Keratinocyte (primary cell): ENCODE results near the gene GPX4. TPM values are rescaled to one million over a fixed set of nuclear protein-coding genes. Genes with fewer than 3 reads are reported as not detected.
"Not testable (repeated sequence)": the region's sequence is repeated elsewhere in the genome, so short reads cannot be mapped to it uniquely, and the experiment has no call there.

Experiments used
- DNase-seq: peaks from one replicate; pipeline ENCODE4 v3.0.0-alpha.2; 2011; ENCODE audit warnings: low read depth, missing footprints, low spot score
- FAIRE-seq: peaks from 2 replicates; lab custom pipeline; 2011; peaks lifted over from hg19 to GRCh38; lab: Jason Lieb, UNC
- H2AFZ ChIP-seq: 2 replicates; pipeline ENCODE4 v1.6.0; 2012; ENCODE audit warnings: low read length, control low read depth, inconsistent platforms; ENCODE audit not compliant: control insufficient read depth
- H3K27ac ChIP-seq: 2 replicates; pipeline ENCODE4 v1.5.1; 2011; ENCODE audit warnings: low read length; ENCODE audit not compliant: control insufficient read depth, insufficient read depth
- H3K27me3 ChIP-seq: 3 replicates; pipeline ENCODE4 v1.6.0; 2011; ENCODE audit warnings: low read length; ENCODE audit not compliant: control insufficient read depth, insufficient read depth; ENCODE audit errors: extremely low read depth
- H3K36me3 ChIP-seq, 2 experiments: 2 replicates in 1 of 2; 3 replicates in 1 of 2; pipeline ENCODE4 v1.5.1; 2011; ENCODE audit warnings: low read length in 2 of 2, mild to moderate bottlenecking in 1 of 2; ENCODE audit not compliant: control insufficient read depth in 2 of 2, insufficient read depth in 2 of 2; ENCODE audit errors: extremely low read depth in 1 of 2
- H3K4me1 ChIP-seq: 3 replicates; pipeline ENCODE4 v1.5.1; 2011; ENCODE audit warnings: low read length; ENCODE audit not compliant: control insufficient read depth, insufficient read depth; ENCODE audit errors: extremely low read depth
- H3K4me2 ChIP-seq: 3 replicates; pipeline ENCODE4 v1.6.0; 2011; ENCODE audit warnings: low read depth, low read length; ENCODE audit not compliant: control insufficient read depth, insufficient read depth; ENCODE audit errors: extremely low read depth
- H3K4me3 ChIP-seq, 3 experiments: fragments of 200-600 bp in 1 of 3; sonication (generic) in 1 of 3; 2 replicates in 2 of 3; 3 replicates in 1 of 3; pipeline ENCODE4 v1.5.1; 2011 to 2016; ENCODE audit warnings: low read length in 3 of 3, mild to moderate bottlenecking in 3 of 3, control low read depth in 2 of 3, inconsistent platforms in 1 of 3, low read depth in 1 of 3, mixed read lengths in 1 of 3, mixed run types in 1 of 3, moderate library complexity in 1 of 3; ENCODE audit not compliant: control insufficient read depth in 2 of 3, insufficient read depth in 2 of 3; ENCODE audit errors: extremely low read depth in 1 of 3
- H3K79me2 ChIP-seq: 2 replicates; pipeline ENCODE4 v1.6.0; 2012; ENCODE audit warnings: low read length; ENCODE audit not compliant: control insufficient read depth, insufficient read depth
- H3K9ac ChIP-seq: 3 replicates; pipeline ENCODE4 v1.6.0; 2011; ENCODE audit warnings: low read length; ENCODE audit not compliant: control insufficient read depth, insufficient read depth; ENCODE audit errors: extremely low read depth
- H3K9me1 ChIP-seq: 3 replicates; pipeline ENCODE4 v1.6.0; 2011; ENCODE audit warnings: low read length; ENCODE audit not compliant: control insufficient read depth, insufficient read depth; ENCODE audit errors: extremely low read depth
- H3K9me3 ChIP-seq: 2 replicates; pipeline ENCODE4 v1.5.1; 2012; ENCODE audit warnings: low read depth, low read length; ENCODE audit not compliant: control insufficient read depth
- H4K20me1 ChIP-seq: 3 replicates; pipeline ENCODE4 v1.6.0; 2011; ENCODE audit warnings: low read length; ENCODE audit not compliant: control insufficient read depth, insufficient read depth; ENCODE audit errors: extremely low read depth
- CTCF ChIP-seq, 3 experiments: IDR thresholded peaks in 1 of 3; conservative IDR thresholded peaks in 1 of 3; optimal IDR thresholded peaks in 1 of 3; 2 replicates in 2 of 3; 3 replicates in 1 of 3; pipeline versions ENCODE3 to v1.5.1; 2011; ENCODE audit warnings: low read length in 3 of 3, mild to moderate bottlenecking in 3 of 3, moderate library complexity in 2 of 3, control low read depth in 1 of 3, inconsistent platforms in 1 of 3; ENCODE audit not compliant: insufficient read depth in 2 of 3; ENCODE audit errors: extremely low read depth in 1 of 3
- EZH2 ChIP-seq: IDR thresholded peaks from one replicate; pipeline ENCODE4 v1.6.1; 2012; ENCODE audit warnings: inconsistent platforms, mild to moderate bottlenecking, low read length, moderate library complexity
- dilution Hi-C: fragments of 300-500 bp; cut with MboI; formaldehyde crosslinking; loops from one replicate; pipeline ENCODE4 v1.7.0; 2020; ENCODE audit warnings: low sequenced_read_pairs; ENCODE audit not compliant: extremely low pct_ligation_motif_present
- polyA plus RNA-seq, 5 experiments: library from polyadenylated mRNA; depleted of rRNA in 3 of 5; stranded (reverse) in 3 of 5; stranded (forward) in 1 of 5; unstranded in 1 of 5; fragments of >200 nt; gene quantifications; 1 replicate in 1 of 5; 2 replicates in 3 of 5; 3 replicates in 1 of 5; pipeline versions ENCODE4 v1.2.1 to v1.2.3, GENCODE V29; 2011 to 2012; ENCODE audit warnings: missing spikeins in 2 of 5, low read depth in 1 of 5, low replicate concordance in 1 of 5

The GPX4 gene
- polyA plus RNA-seq, 1 donor (not counting 4 experiments of a cell fraction or from before 2014, with no cell fraction given) = 193 TPM

- Histone ChIP-seq H3K79me2 (peaks cover 45% of the 10 kb centered on the region), H3K27me3 (no peaks in the 10 kb centered on the region), H2AFZ (no peak overlapping the region), H3K4me2 (no peak overlapping the region), H4K20me1 (peaks cover 6% of the 10 kb centered on the region), H3K9me1 (no peaks in the 10 kb centered on the region), H3K27ac (no peak overlapping the region), H3K36me3 (peaks cover 19 to 25% of the 10 kb centered on the region in 2 experiments), H3K9me3 (no peaks in the 10 kb centered on the region), H3K4me3 (no peak overlapping the region), H3K4me1 (peaks cover 19% of the 10 kb centered on the region), H3K9ac (no peak overlapping the region)
- FAIRE-seq = no peak
- no peak for TF ChIP-seq EZH2
- DNase-seq = no peak
- dilution Hi-C loops = no loop called here
Observed at GRCh38 chr19:1128106-1128505, 24.3 kb downstream of the GPX4 start.

- FAIRE-seq, DNase-seq, H3K4me3 ChIP-seq, H4K20me1 ChIP-seq, H3K4me2 ChIP-seq, H3K9me1 ChIP-seq, H3K9me3 ChIP-seq, H2AFZ ChIP-seq, H3K27me3 ChIP-seq, H3K9ac ChIP-seq, H3K27ac ChIP-seq, dilution Hi-C loops: not testable (repeated sequence)
- Histone ChIP-seq H3K4me1 (peaks cover 19% of the 10 kb centered on the region), H3K79me2 (peaks cover 55% of the 10 kb centered on the region), H3K36me3 (peaks cover 14 to 23% of the 10 kb centered on the region in 2 experiments)
Observed at GRCh38 chr19:1129084-1129483, 25.3 kb downstream of the GPX4 start.

GRCh38 chr19:1129535-1129934, 25.7 kb downstream of the GPX4 start:
- Histone ChIP-seq H3K9me3 (no peaks in the 10 kb centered on the region), H3K9ac (no peak overlapping the region), H3K79me2 (peaks cover 59% of the 10 kb centered on the region), H3K27me3 (no peaks in the 10 kb centered on the region), H3K36me3 (peaks cover 12 to 22% of the 10 kb centered on the region in 2 experiments), H3K27ac (no peak overlapping the region), H3K4me1 (peaks cover 19% of the 10 kb centered on the region), H3K4me3 (no peak overlapping the region), H2AFZ (no peak overlapping the region), H4K20me1 (peaks cover 9% of the 10 kb centered on the region), H3K4me2 (no peak overlapping the region), H3K9me1 (no peaks in the 10 kb centered on the region)
- no peak for DNase-seq
- TF ChIP-seq EZH2 = no peak
- no peak for TF ChIP-seq CTCF (optimal IDR thresholded peaks at IDR 0.05 in 1 of 3, IDR thresholded peaks at IDR 0.05 in 1 of 3, conservative IDR thresholded peaks at IDR 0.05 in 1 of 3; ENCODE audit: extremely low read depth in 1 of 3, insufficient read depth in 2 of 3, low read length in 3 of 3)
- dilution Hi-C loops = no loop called here
- FAIRE-seq = no peak
